DOHH2 (cell line): Measurements from ENCODE around the gene BLNK.

Source experiments
- CTCF ChIP-seq: fragments of 200-600 bp; sonication (generic); IDR thresholded peaks from one replicate; pipeline ENCODE4 v1.5.1; 2014; ENCODE audit warnings: antibody characterized with exemption, mild to moderate bottlenecking, low read depth, low read length; ENCODE audit not compliant: poor library complexity, severe bottlenecking
- EZH2phosphoT487 ChIP-seq: fragments of 200-600 bp; sonication (generic); IDR thresholded peaks from 2 replicates; pipeline ENCODE4 v1.6.1; 2017; ENCODE audit warnings: borderline replicate concordance, mild to moderate bottlenecking, antibody characterized with exemption, low read length, moderate library complexity, mixed read lengths

GRCh38 chr10:96225119-96225518, 46.2 kb downstream of the BLNK start:
- TF ChIP-seq CTCF (no peak), EZH2phosphoT487 (no peak)
